K562 (cell line): ENCODE measurements around the gene SH3BP5L. TPM values are rescaled to one million over a fixed set of nuclear protein-coding genes. Genes with fewer than 3 reads are reported as not detected.

Source experiments
- CC2D1A ChIP-seq: fragments of 450-650 bp; IDR thresholded peaks from 2 replicates; pipeline ENCODE4 v1.6.1; 2017; ENCODE audit warnings: mild to moderate bottlenecking
- CXXC5 ChIP-seq: fragments of 250-450 bp; sonication (Bioruptor Pico); IDR thresholded peaks from 2 replicates; pipeline ENCODE4 v1.8.0; 2022; ENCODE audit warnings: inconsistent platforms, mild to moderate bottlenecking, moderate library complexity
- FOS ChIP-seq: IDR thresholded peaks from 3 replicates; pipeline ENCODE4 v1.6.1; 2011; ENCODE audit not compliant: insufficient read length; ENCODE audit errors: extremely low read depth
- HNRNPL ChIP-seq: fragments of 200-400 bp; formaldehyde crosslinking; IDR thresholded peaks from 2 replicates; pipeline ENCODE4 v1.6.1; 2017; ENCODE audit warnings: low read depth, mild to moderate bottlenecking, low read length
- KHSRP ChIP-seq: fragments of 450-650 bp; IDR thresholded peaks from 2 replicates; pipeline ENCODE4 v1.6.1; 2017
- MAFG ChIP-seq: fragments of 450-650 bp; conservative IDR thresholded peaks from 2 replicates; pipeline ENCODE4 v1.6.1; 2016; ENCODE audit warnings: missing genetic modification characterization, missing compliant biosample characterization
- MIER1 ChIP-seq: fragments of 450-650 bp; IDR thresholded peaks from 2 replicates; pipeline ENCODE4 v1.6.1; 2016; ENCODE audit warnings: antibody characterized with exemption, mild to moderate bottlenecking, low read depth
- MTF1 ChIP-seq: fragments of 250-450 bp; sonication (Bioruptor Pico); IDR thresholded peaks from 2 replicates; pipeline ENCODE4 v1.9.0; 2021; ENCODE audit warnings: moderate library complexity, mild to moderate bottlenecking, inconsistent platforms, borderline replicate concordance
- OTX1 ChIP-seq: fragments of 450-650 bp; formaldehyde crosslinking; IDR thresholded peaks from 2 replicates; pipeline ENCODE4 v1.4.0; 2022; ENCODE audit warnings: mild to moderate bottlenecking
- RCOR1 ChIP-seq, 2 experiments: IDR thresholded peaks; 2 replicates each; pipeline ENCODE4 v1.6.1; 2012; ENCODE audit warnings: low read depth in 2 of 2, low read length in 2 of 2, borderline replicate concordance in 1 of 2, improper control_type of control experiment in 1 of 2
- SRSF9 ChIP-seq: fragments of 200-400 bp; formaldehyde crosslinking; IDR thresholded peaks from 2 replicates; pipeline ENCODE4 v1.6.1; 2017; ENCODE audit warnings: low read depth, low read length, borderline replicate concordance
- TRIM24 ChIP-seq, 2 experiments: fragments of 450-650 bp; IDR thresholded peaks; 2 replicates each; pipeline ENCODE4 v1.6.1; 2016
- ZBED1 ChIP-seq: IDR thresholded peaks from 2 replicates; pipeline ENCODE4 v1.6.1; 2014
- ZNF316 ChIP-seq: fragments of 450-650 bp; IDR thresholded peaks from 2 replicates; pipeline ENCODE4 v1.6.1; 2016
- ZNF699 ChIP-seq: fragments of 250-450 bp; sonication (Bioruptor Pico); IDR thresholded peaks from 2 replicates; pipeline ENCODE4 v1.8.0; 2021; ENCODE audit warnings: mild to moderate bottlenecking, moderate library complexity; ENCODE audit not compliant: insufficient replicate concordance
- polyA plus RNA-seq, 8 experiments: library from polyadenylated mRNA; depleted of rRNA in 4 of 8; stranded (reverse) in 5 of 8; unstranded in 3 of 8; fragments of >200 nt; fragmentation: Nextera tagmentation in 2 of 8; fragmentation: Illumina TruSeq in 1 of 8; extraction: Ambion mirVana in 2 of 8; extraction: Trizol in 1 of 8; gene quantifications; 2 replicates each; pipeline versions ENCODE4 v1.2.1 to v1.2.3, GENCODE V29; 2011 to 2014; ENCODE audit warnings: inconsistent platforms in 1 of 8, missing spikeins in 1 of 8
- total RNA-seq, 7 experiments: library from RNA; depleted of rRNA in 6 of 7; stranded (reverse); fragments of >200 nt in 6 of 7; fragmentation: Illumina TruSeq in 2 of 7; extraction: Trizol in 2 of 7; gene quantifications; 2 replicates each; pipeline versions ENCODE4 v1.2.1 to v1.2.3, GENCODE V29; 2011 to 2021; ENCODE audit warnings: low replicate concordance in 1 of 7
- TF ChIP-seq, protein P1 (sequence below): fragments of 450-650 bp; IDR thresholded peaks from 2 replicates; pipeline ENCODE4 v1.6.1; 2016; ENCODE audit warnings: antibody characterized with exemption
- TF ChIP-seq, protein P2 (sequence below): fragments of 450-650 bp; IDR thresholded peaks from 2 replicates; pipeline ENCODE4 v1.6.1; 2016; ENCODE audit warnings: borderline replicate concordance
- TF ChIP-seq, protein P3 (sequence below): fragments of 450-650 bp; formaldehyde crosslinking; IDR thresholded peaks from 2 replicates; pipeline ENCODE4 v1.4.0; 2022; ENCODE audit warnings: mild to moderate bottlenecking, moderate library complexity
- TF ChIP-seq, protein P4 (sequence below): fragments of 150-350 bp; IDR thresholded peaks from 2 replicates; pipeline ENCODE4 v1.6.1; 2014; ENCODE audit warnings: low read depth, mild to moderate bottlenecking, low read length, borderline replicate concordance
- TF ChIP-seq, protein P5 (sequence below): fragments of 250-450 bp; sonication (Bioruptor Pico); IDR thresholded peaks from 2 replicates; pipeline ENCODE4 v1.5.0; 2021

Gene SH3BP5L
- total and polyA plus RNA-seq, 9 of the 15 experiments (the other 6 are each of a cell fraction or from before 2014, with no cell fraction given): 1.9 to 26.5 (median 15.8) TPM

DNA sequence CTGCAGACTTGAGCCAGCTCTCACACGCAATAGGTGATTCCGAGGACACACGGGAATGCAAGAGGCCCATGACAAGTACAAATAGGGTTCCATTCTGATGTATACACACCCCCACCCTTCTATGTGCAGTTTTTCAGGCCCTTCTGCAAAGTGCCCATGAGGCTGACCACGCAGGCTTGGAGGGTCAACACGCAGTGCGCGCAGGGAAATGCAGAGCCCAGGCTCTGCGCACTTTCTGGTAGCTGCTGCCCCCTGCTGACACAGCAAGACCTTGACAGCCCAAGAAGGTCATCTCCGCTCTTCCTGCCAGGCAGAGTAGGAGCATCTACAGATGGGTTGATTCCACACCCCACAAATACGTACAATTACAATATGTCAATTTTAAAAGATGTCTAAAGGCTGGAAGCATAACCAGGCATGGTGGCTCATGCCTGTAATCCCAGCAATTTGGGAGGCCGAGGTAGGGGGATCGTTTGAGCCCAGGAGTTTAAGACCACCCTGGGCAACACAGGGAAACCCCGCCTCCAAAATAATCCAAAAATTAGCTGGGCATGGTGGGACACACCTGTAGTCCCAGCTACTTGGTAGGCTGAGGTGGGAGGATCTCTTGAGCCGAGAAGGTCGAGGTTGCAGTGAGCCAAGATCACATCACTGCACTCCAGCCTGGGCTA, 18.5 kb downstream of the SH3BP5L start (continued):
- TF ChIP-seq, protein P1, sequence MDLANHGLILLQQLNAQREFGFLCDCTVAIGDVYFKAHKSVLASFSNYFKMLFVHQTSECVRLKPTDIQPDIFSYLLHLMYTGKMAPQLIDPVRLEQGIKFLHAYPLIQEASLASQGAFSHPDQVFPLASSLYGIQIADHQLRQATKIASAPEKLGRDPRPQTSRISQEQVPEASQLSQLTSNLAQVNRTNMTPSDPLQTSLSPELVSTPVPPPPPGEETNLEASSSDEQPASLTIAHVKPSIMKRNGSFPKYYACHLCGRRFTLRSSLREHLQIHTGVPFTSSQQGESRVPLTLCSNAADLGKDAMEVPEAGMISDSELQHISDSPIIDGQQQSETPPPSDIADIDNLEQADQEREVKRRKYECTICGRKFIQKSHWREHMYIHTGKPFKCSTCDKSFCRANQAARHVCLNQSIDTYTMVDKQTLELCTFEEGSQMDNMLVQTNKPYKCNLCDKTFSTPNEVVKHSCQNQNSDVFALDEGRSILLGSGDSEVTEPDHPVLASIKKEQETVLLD: no peak
- TF ChIP-seq KHSRP (no peak), CC2D1A (peak; percentile 79), RCOR1 (IDR thresholded peaks at IDR 0.05; ENCODE audit: borderline replicate concordance in 1 of 2, low read depth in 2 of 2, low read length in 2 of 2) (peak in 1 of 2 experiments; percentile 25; a peak in 1 of 4 replicates), MIER1 (no peak), TRIM24 (IDR thresholded peaks at IDR 0.05) (no peak), MTF1 (CRISPR knock-in tag) (no peak), ZNF699 (CRISPR knock-in tag) (no peak), HNRNPL (no peak), SRSF9 (no peak), ZNF316 (peak; percentile 87), OTX1 (CRISPR knock-in tag) (no peak), ZBED1 (no peak), MAFG (tag) (no peak; the same call in 1 of the 2 replicates), CXXC5 (CRISPR knock-in tag) (peak; percentile 55), FOS (no peak)
- TF ChIP-seq, protein P2, sequence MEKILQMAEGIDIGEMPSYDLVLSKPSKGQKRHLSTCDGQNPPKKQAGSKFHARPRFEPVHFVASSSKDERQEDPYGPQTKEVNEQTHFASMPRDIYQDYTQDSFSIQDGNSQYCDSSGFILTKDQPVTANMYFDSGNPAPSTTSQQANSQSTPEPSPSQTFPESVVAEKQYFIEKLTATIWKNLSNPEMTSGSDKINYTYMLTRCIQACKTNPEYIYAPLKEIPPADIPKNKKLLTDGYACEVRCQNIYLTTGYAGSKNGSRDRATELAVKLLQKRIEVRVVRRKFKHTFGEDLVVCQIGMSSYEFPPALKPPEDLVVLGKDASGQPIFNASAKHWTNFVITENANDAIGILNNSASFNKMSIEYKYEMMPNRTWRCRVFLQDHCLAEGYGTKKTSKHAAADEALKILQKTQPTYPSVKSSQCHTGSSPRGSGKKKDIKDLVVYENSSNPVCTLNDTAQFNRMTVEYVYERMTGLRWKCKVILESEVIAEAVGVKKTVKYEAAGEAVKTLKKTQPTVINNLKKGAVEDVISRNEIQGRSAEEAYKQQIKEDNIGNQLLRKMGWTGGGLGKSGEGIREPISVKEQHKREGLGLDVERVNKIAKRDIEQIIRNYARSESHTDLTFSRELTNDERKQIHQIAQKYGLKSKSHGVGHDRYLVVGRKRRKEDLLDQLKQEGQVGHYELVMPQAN: no peak
- TF ChIP-seq, protein P3, sequence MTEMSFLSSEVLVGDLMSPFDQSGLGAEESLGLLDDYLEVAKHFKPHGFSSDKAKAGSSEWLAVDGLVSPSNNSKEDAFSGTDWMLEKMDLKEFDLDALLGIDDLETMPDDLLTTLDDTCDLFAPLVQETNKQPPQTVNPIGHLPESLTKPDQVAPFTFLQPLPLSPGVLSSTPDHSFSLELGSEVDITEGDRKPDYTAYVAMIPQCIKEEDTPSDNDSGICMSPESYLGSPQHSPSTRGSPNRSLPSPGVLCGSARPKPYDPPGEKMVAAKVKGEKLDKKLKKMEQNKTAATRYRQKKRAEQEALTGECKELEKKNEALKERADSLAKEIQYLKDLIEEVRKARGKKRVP (CRISPR knock-in tag): no peak
- TF ChIP-seq, protein P4, sequence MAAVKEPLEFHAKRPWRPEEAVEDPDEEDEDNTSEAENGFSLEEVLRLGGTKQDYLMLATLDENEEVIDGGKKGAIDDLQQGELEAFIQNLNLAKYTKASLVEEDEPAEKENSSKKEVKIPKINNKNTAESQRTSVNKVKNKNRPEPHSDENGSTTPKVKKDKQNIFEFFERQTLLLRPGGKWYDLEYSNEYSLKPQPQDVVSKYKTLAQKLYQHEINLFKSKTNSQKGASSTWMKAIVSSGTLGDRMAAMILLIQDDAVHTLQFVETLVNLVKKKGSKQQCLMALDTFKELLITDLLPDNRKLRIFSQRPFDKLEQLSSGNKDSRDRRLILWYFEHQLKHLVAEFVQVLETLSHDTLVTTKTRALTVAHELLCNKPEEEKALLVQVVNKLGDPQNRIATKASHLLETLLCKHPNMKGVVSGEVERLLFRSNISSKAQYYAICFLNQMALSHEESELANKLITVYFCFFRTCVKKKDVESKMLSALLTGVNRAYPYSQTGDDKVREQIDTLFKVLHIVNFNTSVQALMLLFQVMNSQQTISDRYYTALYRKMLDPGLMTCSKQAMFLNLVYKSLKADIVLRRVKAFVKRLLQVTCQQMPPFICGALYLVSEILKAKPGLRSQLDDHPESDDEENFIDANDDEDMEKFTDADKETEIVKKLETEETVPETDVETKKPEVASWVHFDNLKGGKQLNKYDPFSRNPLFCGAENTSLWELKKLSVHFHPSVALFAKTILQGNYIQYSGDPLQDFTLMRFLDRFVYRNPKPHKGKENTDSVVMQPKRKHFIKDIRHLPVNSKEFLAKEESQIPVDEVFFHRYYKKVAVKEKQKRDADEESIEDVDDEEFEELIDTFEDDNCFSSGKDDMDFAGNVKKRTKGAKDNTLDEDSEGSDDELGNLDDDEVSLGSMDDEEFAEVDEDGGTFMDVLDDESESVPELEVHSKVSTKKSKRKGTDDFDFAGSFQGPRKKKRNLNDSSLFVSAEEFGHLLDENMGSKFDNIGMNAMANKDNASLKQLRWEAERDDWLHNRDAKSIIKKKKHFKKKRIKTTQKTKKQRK: no peak
- TF ChIP-seq, protein P5, sequence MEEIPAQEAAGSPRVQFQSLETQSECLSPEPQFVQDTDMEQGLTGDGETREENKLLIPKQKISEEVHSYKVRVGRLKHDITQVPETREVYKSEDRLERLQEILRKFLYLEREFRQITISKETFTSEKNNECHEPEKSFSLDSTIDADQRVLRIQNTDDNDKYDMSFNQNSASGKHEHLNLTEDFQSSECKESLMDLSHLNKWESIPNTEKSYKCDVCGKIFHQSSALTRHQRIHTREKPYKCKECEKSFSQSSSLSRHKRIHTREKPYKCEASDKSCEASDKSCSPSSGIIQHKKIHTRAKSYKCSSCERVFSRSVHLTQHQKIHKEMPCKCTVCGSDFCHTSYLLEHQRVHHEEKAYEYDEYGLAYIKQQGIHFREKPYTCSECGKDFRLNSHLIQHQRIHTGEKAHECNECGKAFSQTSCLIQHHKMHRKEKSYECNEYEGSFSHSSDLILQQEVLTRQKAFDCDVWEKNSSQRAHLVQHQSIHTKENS (CRISPR knock-in tag): no peak
